ENCODE data around the gene EVA1C.

DNA sequence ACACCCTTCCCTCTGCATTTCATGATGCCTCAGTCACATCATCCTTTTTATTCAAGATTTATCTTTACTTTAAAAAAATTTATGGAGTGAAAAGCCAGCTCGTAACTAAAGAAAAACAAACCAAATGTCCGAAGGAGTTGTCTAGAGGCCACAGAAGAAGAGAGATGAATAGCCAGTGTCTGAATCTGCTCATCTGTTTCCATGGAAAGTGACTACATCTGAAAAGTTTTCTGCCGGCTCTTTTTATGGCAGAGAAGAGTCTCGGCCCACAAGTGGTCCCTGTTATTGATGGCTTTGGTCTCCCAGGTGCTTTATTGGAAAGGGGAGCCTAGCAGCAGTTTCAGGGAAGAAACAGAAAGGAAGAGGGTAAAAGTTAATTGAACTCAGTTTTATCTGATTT lies 5.6 kb downstream of the EVA1C start:
- TF ChIP-seq POLR2AphosphoS5 (IDR thresholded peaks at IDR 0.05), result no peak
- TF ChIP-seq, protein P1, sequence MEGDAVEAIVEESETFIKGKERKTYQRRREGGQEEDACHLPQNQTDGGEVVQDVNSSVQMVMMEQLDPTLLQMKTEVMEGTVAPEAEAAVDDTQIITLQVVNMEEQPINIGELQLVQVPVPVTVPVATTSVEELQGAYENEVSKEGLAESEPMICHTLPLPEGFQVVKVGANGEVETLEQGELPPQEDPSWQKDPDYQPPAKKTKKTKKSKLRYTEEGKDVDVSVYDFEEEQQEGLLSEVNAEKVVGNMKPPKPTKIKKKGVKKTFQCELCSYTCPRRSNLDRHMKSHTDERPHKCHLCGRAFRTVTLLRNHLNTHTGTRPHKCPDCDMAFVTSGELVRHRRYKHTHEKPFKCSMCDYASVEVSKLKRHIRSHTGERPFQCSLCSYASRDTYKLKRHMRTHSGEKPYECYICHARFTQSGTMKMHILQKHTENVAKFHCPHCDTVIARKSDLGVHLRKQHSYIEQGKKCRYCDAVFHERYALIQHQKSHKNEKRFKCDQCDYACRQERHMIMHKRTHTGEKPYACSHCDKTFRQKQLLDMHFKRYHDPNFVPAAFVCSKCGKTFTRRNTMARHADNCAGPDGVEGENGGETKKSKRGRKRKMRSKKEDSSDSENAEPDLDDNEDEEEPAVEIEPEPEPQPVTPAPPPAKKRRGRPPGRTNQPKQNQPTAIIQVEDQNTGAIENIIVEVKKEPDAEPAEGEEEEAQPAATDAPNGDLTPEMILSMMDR (IDR thresholded peaks at IDR 0.05), result no peak
